WTC11 (cell line): ENCODE data around the gene DUSP5. TPM values are rescaled to one million over a fixed set of nuclear protein-coding genes. Genes with fewer than 3 reads are reported as not detected.

Experiments
- ATAC-seq: fragments of 200-7000 bp; cut with Tn5 transposase; 2 replicates; pipeline ENCODE4 v1.10.0; 2021; ENCODE audit warnings: mild to moderate bottlenecking, moderate library complexity
- CTCF ChIA-PET: fragments of 300-600 bp; sonication (Branson Sonifier 250); formaldehyde crosslinking; loops from one replicate; lab custom pipeline; 2021; ENCODE audit warnings: antibody characterized with exemption; lab: Charles Lee
- POLR2A ChIA-PET: fragments of 350-600 bp; sonication (Branson Sonifier 250); formaldehyde crosslinking; loops from one replicate; lab custom pipeline; 2021; ENCODE audit warnings: antibody characterized with exemption; lab: Charles Lee
- DNase-seq: peaks from one replicate; pipeline ENCODE4 v3.0.0; 2021; ENCODE audit warnings: low spot score
- H3K27ac Mint-ChIP-seq: 2 replicates; pipeline ENCODE4 v1.8.0; 2021; ENCODE audit warnings: mixed read lengths
- H3K27me3 Mint-ChIP-seq: 2 replicates; pipeline ENCODE4 v1.8.0; 2021; ENCODE audit warnings: low read depth, mild to moderate bottlenecking, moderate library complexity, mixed read lengths
- H3K36me3 Mint-ChIP-seq: 2 replicates; pipeline ENCODE4 v1.8.0; 2021; ENCODE audit warnings: mixed read lengths
- H3K4me1 Mint-ChIP-seq: 2 replicates; pipeline ENCODE4 v1.8.0; 2022; ENCODE audit warnings: mixed read lengths
- H3K4me3 Mint-ChIP-seq: 2 replicates; pipeline ENCODE4 v1.8.0; 2021; ENCODE audit warnings: mild to moderate bottlenecking, moderate library complexity, mixed read lengths
- H3K9me3 Mint-ChIP-seq: 2 replicates; pipeline ENCODE4 v1.8.0; 2021; ENCODE audit warnings: mixed read lengths
- CREM ChIP-seq: sonication (generic); formaldehyde crosslinking; IDR thresholded peaks from 2 replicates; pipeline ENCODE4 v1.8.1; 2022; ENCODE audit warnings: mild to moderate bottlenecking, missing genetic modification reagents, moderate library complexity
- ESRRA ChIP-seq: sonication (generic); formaldehyde crosslinking; IDR thresholded peaks from 2 replicates; pipeline ENCODE4 v1.8.1; 2022; ENCODE audit warnings: mild to moderate bottlenecking, missing genetic modification reagents, borderline replicate concordance
- FOXK1 ChIP-seq: sonication (generic); formaldehyde crosslinking; IDR thresholded peaks from 2 replicates; pipeline ENCODE4 v1.8.0; 2022; ENCODE audit warnings: mild to moderate bottlenecking, moderate library complexity, missing genetic modification reagents
- GRHL2 ChIP-seq: fragments of 250-450 bp; sonication (Bioruptor Pico); IDR thresholded peaks from 2 replicates; pipeline ENCODE4 v1.8.0; 2022; ENCODE audit warnings: mild to moderate bottlenecking, moderate library complexity; ENCODE audit not compliant: insufficient replicate concordance, severe bottlenecking
- GTF2I ChIP-seq: fragments of 250-450 bp; sonication (Bioruptor Pico); conservative IDR thresholded peaks from 2 replicates; pipeline ENCODE4 v1.4.0; 2021; ENCODE audit warnings: mild to moderate bottlenecking
- IRF2 ChIP-seq: sonication (generic); formaldehyde crosslinking; IDR thresholded peaks from 2 replicates; pipeline ENCODE4 v1.8.0; 2022; ENCODE audit warnings: low read depth, missing genetic modification reagents, borderline replicate concordance
- KAT7 ChIP-seq: sonication (generic); formaldehyde crosslinking; IDR thresholded peaks from 2 replicates; pipeline ENCODE4 v1.8.1; 2023; ENCODE audit warnings: missing genetic modification reagents, mild to moderate bottlenecking, borderline replicate concordance
- NR1H2 ChIP-seq: sonication (generic); formaldehyde crosslinking; IDR thresholded peaks from 2 replicates; pipeline ENCODE4 v1.9.0; 2021; ENCODE audit warnings: mild to moderate bottlenecking, moderate library complexity, missing genetic modification reagents
- NR2C2 ChIP-seq: sonication (generic); formaldehyde crosslinking; IDR thresholded peaks from 2 replicates; pipeline ENCODE4 v1.8.0; 2022; ENCODE audit warnings: mild to moderate bottlenecking, missing genetic modification reagents
- SMAD3 ChIP-seq: sonication (generic); formaldehyde crosslinking; IDR thresholded peaks from 2 replicates; pipeline ENCODE4 v1.8.0; 2022; ENCODE audit warnings: missing genetic modification reagents, mild to moderate bottlenecking, borderline replicate concordance
- SP1 ChIP-seq: sonication (generic); formaldehyde crosslinking; conservative IDR thresholded peaks from 2 replicates; pipeline ENCODE4 v1.8.1; 2022; ENCODE audit warnings: missing genetic modification reagents
- TCF7 ChIP-seq: sonication (generic); formaldehyde crosslinking; IDR thresholded peaks from 2 replicates; pipeline ENCODE4 v1.8.0; 2022; ENCODE audit warnings: mild to moderate bottlenecking, low read depth, missing genetic modification reagents, moderate library complexity
- TEAD1 ChIP-seq: sonication (generic); formaldehyde crosslinking; IDR thresholded peaks from 2 replicates; pipeline ENCODE4 v1.8.0; 2022; ENCODE audit warnings: mild to moderate bottlenecking, missing genetic modification reagents
- TP53 ChIP-seq: sonication (generic); formaldehyde crosslinking; IDR thresholded peaks from 2 replicates; pipeline ENCODE4 v1.8.1; 2023; ENCODE audit warnings: mild to moderate bottlenecking, missing genetic modification reagents
- ZNF423 ChIP-seq: fragments of 250-450 bp; sonication (Bioruptor Pico); IDR thresholded peaks from 2 replicates; pipeline ENCODE4 v2.1.2; 2022; ENCODE audit warnings: mild to moderate bottlenecking, moderate library complexity
- total RNA-seq: library from RNA; stranded (reverse); gene quantifications from 3 replicates; pipeline ENCODE4 v1.2.3, GENCODE V29; 2021
- TF ChIP-seq, protein P1 (sequence below): sonication (generic); formaldehyde crosslinking; IDR thresholded peaks from 2 replicates; pipeline ENCODE4 v1.8.1; 2023; ENCODE audit warnings: mild to moderate bottlenecking, missing genetic modification reagents
- TF ChIP-seq, protein P2 (sequence below): fragments of 250-450 bp; sonication (Bioruptor Pico); IDR thresholded peaks from 2 replicates; pipeline ENCODE4 v1.9.0; 2021; ENCODE audit warnings: mild to moderate bottlenecking
- TF ChIP-seq, protein P3 (sequence below): fragments of 250-450 bp; sonication (Bioruptor Pico); IDR thresholded peaks from 2 replicates; pipeline ENCODE4 v1.9.0; 2021; ENCODE audit warnings: mild to moderate bottlenecking
- TF ChIP-seq, protein P4 (sequence below): sonication (generic); formaldehyde crosslinking; IDR thresholded peaks from 2 replicates; pipeline ENCODE4 v1.8.0; 2022; ENCODE audit warnings: mild to moderate bottlenecking, missing genetic modification reagents
- TF ChIP-seq, protein P5 (sequence below): sonication (generic); formaldehyde crosslinking; IDR thresholded peaks from 2 replicates; pipeline ENCODE4 v1.8.1; 2023; ENCODE audit warnings: mild to moderate bottlenecking, moderate library complexity, missing genetic modification reagents
- TF ChIP-seq, protein P6 (sequence below): sonication (generic); formaldehyde crosslinking; IDR thresholded peaks from 2 replicates; pipeline ENCODE4 v1.8.1; 2022; ENCODE audit warnings: missing genetic modification reagents, borderline replicate concordance
- TF ChIP-seq, protein P7 (sequence below): sonication (generic); formaldehyde crosslinking; IDR thresholded peaks from 2 replicates; pipeline ENCODE4 v1.8.1; 2022; ENCODE audit warnings: low read depth, missing genetic modification reagents, borderline replicate concordance

DUSP5 gene
- total RNA-seq, 1 experiment from 2014 or later: 55.1 TPM

DNA sequence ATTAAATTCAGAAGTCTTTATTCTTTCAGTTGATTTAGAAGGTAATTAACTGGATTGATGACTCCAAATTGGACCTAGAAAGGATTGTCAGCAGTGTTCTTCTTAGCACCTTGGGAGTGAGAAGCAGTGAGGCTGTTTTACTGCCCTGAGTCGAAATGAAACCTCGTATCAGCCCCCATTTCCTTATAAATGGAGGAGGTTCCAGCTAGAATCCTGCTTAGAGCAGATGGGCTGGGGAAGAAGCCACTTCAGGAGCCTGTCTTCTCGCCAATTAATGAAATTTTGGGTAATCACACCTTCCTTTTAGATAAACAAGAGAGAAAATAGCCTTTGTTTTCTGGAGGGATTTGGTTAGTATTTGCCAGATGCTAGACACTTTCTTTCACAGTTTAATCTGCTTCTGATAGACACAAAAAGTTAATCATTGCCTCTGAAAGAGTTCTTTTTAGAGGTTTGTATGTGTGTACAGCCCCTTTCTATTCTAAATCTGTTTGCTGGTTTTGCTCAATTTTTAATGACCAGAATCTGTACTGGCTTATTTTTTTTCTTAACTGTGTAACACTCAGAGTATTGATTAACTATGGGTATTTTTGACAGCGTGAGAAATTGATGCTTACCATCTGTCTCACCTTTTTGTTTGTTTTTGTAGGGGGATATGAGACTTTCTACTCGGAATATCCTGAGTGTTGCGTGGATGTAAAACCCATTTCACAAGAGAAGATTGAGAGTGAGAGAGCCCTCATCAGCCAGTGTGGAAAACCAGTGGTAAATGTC lies 4.6 kb downstream of the DUSP5 start:
- Mint-ChIP-seq H3K4me3 (no peak overlapping the region; the same call in 1 of the 2 replicates), H3K4me1 (peaks cover 56% of the 10 kb centered on the region), H3K36me3 (peaks cover 50% of the 10 kb centered on the region), H3K9me3 (no peaks in the 10 kb centered on the region), H3K27ac (peak overlapping the region; percentile 31; the same call in 1 of the 2 replicates), H3K27me3 (peaks cover 9% of the 10 kb centered on the region; the same call in 1 of the 2 replicates)
- CTCF ChIA-PET: no interaction called here
- POLR2A ChIA-PET: no interaction called here
- no peak for DNase-seq
- TF ChIP-seq, protein P1, sequence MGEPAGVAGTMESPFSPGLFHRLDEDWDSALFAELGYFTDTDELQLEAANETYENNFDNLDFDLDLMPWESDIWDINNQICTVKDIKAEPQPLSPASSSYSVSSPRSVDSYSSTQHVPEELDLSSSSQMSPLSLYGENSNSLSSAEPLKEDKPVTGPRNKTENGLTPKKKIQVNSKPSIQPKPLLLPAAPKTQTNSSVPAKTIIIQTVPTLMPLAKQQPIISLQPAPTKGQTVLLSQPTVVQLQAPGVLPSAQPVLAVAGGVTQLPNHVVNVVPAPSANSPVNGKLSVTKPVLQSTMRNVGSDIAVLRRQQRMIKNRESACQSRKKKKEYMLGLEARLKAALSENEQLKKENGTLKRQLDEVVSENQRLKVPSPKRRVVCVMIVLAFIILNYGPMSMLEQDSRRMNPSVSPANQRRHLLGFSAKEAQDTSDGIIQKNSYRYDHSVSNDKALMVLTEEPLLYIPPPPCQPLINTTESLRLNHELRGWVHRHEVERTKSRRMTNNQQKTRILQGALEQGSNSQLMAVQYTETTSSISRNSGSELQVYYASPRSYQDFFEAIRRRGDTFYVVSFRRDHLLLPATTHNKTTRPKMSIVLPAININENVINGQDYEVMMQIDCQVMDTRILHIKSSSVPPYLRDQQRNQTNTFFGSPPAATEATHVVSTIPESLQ: no peak
- no peak for TF ChIP-seq NR1H2
- TF ChIP-seq FOXK1 (CRISPR knock-in tag): no peak
- no peak for TF ChIP-seq SMAD3
- TF ChIP-seq, protein P2, sequence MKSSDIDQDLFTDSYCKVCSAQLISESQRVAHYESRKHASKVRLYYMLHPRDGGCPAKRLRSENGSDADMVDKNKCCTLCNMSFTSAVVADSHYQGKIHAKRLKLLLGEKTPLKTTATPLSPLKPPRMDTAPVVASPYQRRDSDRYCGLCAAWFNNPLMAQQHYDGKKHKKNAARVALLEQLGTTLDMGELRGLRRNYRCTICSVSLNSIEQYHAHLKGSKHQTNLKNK (CRISPR knock-in tag): no peak
- TF ChIP-seq KAT7 (CRISPR knock-in tag): no peak
- TF ChIP-seq, protein P3, sequence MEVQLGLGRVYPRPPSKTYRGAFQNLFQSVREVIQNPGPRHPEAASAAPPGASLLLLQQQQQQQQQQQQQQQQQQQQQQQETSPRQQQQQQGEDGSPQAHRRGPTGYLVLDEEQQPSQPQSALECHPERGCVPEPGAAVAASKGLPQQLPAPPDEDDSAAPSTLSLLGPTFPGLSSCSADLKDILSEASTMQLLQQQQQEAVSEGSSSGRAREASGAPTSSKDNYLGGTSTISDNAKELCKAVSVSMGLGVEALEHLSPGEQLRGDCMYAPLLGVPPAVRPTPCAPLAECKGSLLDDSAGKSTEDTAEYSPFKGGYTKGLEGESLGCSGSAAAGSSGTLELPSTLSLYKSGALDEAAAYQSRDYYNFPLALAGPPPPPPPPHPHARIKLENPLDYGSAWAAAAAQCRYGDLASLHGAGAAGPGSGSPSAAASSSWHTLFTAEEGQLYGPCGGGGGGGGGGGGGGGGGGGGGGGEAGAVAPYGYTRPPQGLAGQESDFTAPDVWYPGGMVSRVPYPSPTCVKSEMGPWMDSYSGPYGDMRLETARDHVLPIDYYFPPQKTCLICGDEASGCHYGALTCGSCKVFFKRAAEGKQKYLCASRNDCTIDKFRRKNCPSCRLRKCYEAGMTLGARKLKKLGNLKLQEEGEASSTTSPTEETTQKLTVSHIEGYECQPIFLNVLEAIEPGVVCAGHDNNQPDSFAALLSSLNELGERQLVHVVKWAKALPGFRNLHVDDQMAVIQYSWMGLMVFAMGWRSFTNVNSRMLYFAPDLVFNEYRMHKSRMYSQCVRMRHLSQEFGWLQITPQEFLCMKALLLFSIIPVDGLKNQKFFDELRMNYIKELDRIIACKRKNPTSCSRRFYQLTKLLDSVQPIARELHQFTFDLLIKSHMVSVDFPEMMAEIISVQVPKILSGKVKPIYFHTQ (CRISPR knock-in tag): no peak
- TF ChIP-seq ESRRA (CRISPR knock-in tag): no peak
- TF ChIP-seq, protein P4, sequence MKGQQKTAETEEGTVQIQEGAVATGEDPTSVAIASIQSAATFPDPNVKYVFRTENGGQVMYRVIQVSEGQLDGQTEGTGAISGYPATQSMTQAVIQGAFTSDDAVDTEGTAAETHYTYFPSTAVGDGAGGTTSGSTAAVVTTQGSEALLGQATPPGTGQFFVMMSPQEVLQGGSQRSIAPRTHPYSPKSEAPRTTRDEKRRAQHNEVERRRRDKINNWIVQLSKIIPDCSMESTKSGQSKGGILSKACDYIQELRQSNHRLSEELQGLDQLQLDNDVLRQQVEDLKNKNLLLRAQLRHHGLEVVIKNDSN (CRISPR knock-in tag): no peak
- TF ChIP-seq GRHL2 (CRISPR knock-in tag): no peak
- TF ChIP-seq, protein P5, sequence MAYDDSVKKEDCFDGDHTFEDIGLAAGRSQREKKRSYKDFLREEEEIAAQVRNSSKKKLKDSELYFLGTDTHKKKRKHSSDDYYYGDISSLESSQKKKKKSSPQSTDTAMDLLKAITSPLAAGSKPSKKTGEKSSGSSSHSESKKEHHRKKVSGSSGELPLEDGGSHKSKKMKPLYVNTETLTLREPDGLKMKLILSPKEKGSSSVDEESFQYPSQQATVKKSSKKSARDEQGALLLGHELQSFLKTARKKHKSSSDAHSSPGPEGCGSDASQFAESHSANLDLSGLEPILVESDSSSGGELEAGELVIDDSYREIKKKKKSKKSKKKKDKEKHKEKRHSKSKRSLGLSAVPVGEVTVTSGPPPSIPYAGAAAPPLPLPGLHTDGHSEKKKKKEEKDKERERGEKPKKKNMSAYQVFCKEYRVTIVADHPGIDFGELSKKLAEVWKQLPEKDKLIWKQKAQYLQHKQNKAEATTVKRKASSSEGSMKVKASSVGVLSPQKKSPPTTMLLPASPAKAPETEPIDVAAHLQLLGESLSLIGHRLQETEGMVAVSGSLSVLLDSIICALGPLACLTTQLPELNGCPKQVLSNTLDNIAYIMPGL (CRISPR knock-in tag): no peak
- no peak for TF ChIP-seq SP1
- ATAC-seq: no peak

DNA sequence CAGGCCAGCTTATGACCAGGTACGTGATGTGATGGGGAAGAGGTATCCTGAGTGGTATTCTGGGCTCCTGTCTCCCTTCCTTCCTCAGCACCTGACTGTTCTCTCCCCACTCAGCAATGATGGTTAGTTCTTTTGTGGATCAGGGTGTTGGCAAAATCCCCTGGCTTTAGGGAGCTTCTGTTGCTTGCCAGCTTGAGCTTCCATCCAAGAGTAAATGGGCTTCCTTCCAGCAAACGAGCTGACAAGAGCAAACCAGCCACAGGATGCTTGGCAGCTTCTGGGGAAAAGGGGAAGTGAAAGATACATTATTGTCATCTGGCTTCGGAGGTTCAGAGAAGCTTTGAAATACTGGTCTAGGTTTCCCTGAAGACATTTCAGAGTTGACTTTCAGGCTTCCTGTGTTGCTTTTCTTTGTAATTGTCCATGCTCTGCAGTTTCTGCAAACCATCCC lies 5.2 kb downstream of the DUSP5 start:
- no peak for ATAC-seq
- TF ChIP-seq TCF7 (no peak), SMAD3 (no peak), CREM (no peak), IRF2 (CRISPR knock-in tag) (no peak), GTF2I (CRISPR knock-in tag) (no peak), NR2C2 (no peak), TEAD1 (no peak), TP53 (no peak), ZNF423 (CRISPR knock-in tag) (no peak)
- TF ChIP-seq, protein P6, sequence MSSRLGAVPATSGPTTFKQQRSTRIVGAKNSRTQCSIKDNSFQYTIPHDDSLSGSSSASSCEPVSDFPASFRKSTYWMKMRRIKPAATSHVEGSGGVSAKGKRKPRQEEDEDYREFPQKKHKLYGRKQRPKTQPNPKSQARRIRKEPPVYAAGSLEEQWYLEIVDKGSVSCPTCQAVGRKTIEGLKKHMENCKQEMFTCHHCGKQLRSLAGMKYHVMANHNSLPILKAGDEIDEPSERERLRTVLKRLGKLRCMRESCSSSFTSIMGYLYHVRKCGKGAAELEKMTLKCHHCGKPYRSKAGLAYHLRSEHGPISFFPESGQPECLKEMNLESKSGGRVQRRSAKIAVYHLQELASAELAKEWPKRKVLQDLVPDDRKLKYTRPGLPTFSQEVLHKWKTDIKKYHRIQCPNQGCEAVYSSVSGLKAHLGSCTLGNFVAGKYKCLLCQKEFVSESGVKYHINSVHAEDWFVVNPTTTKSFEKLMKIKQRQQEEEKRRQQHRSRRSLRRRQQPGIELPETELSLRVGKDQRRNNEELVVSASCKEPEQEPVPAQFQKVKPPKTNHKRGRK (CRISPR knock-in tag): no peak
- TF ChIP-seq, protein P7, sequence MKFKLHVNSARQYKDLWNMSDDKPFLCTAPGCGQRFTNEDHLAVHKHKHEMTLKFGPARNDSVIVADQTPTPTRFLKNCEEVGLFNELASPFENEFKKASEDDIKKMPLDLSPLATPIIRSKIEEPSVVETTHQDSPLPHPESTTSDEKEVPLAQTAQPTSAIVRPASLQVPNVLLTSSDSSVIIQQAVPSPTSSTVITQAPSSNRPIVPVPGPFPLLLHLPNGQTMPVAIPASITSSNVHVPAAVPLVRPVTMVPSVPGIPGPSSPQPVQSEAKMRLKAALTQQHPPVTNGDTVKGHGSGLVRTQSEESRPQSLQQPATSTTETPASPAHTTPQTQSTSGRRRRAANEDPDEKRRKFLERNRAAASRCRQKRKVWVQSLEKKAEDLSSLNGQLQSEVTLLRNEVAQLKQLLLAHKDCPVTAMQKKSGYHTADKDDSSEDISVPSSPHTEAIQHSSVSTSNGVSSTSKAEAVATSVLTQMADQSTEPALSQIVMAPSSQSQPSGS (CRISPR knock-in tag): no peak

More for the DNA sequence above, 5.2 kb downstream of the DUSP5 start:
- Mint-ChIP-seq H3K4me1 (peaks cover 59% of the 10 kb centered on the region), H3K27ac (peak overlapping the region; percentile 31; the same call in 1 of the 2 replicates), H3K4me3 (no peak overlapping the region), H3K36me3 (peaks cover 55% of the 10 kb centered on the region), H3K27me3 (peaks cover 9% of the 10 kb centered on the region; the same call in 1 of the 2 replicates), H3K9me3 (no peaks in the 10 kb centered on the region)
- CTCF ChIA-PET: interaction anchor here (1.3 kb wide), 1 partner anchor 149 kb away, joined by 3 read pairs; no protein-coding TSS in a partner anchor
- DNase-seq: no peak
- POLR2A ChIA-PET: no interaction called here
